GM12878 (cell line): Measurements from ENCODE around the gene FAM163A. TPM values are rescaled to one million over a fixed set of nuclear protein-coding genes. Genes with fewer than 3 reads are reported as not detected.

ENCODE experiments used
- ATAC-seq: fragments of 200-7000 bp; cut with Tn5 transposase; 3 replicates; pipeline ENCODE4 v1.9.1; 2020; ENCODE audit warnings: mild to moderate bottlenecking, moderate library complexity
- BruUV-seq: library from RNA; stranded (reverse); fragments of 400-500 nt; replicated peaks from 2 replicates; lab custom pipeline; 2021; lab: Mats Ljungman, UMichigan
- CTCF ChIA-PET: fragments of 300-600 bp; sonication (Branson Sonifier 250); formaldehyde crosslinking; extraction: SDS; loops from one replicate; lab custom pipeline; 2021; ENCODE audit warnings: inconsistent platforms; lab: Yijun Ruan, JAX
- POLR2A ChIA-PET: fragments of 350-600 bp; formaldehyde crosslinking; extraction: SDS; loops from one replicate; lab custom pipeline; 2021; ENCODE audit warnings: inconsistent platforms; lab: Charles Lee
- RAD21 ChIA-PET: fragments of 300-600 bp; sonication (Branson Sonifier 250); formaldehyde crosslinking; loops from one replicate; lab custom pipeline; 2023; ENCODE audit warnings: antibody characterized with exemption; ENCODE audit not compliant: unreplicated experiment; lab: Charles Lee
- SMC1A ChIA-PET: fragments of 300-600 bp; sonication (Branson Sonifier 250); formaldehyde crosslinking; loops from one replicate; lab custom pipeline; 2023; ENCODE audit not compliant: unreplicated experiment, uncharacterized antibody; lab: Charles Lee
- DNase-seq: peaks from one replicate; pipeline ENCODE4 v3.0.0-alpha.2; 2011; ENCODE audit warnings: low read depth, low spot score
- FAIRE-seq: peaks from 3 replicates; lab custom pipeline; 2011; peaks lifted over from hg19 to GRCh38; lab: Jason Lieb, UNC
- H2AFZ ChIP-seq: 2 replicates; pipeline ENCODE4 v1.6.0; 2011; ENCODE audit warnings: low read depth, low read length, control low read depth; ENCODE audit not compliant: control insufficient read depth
- H3K27ac ChIP-seq: 2 replicates; pipeline ENCODE4 v1.5.1; 2011; ENCODE audit warnings: control low read depth; ENCODE audit not compliant: control insufficient read depth, insufficient read depth
- H3K27me3 ChIP-seq, 2 experiments: replicated peaks in 1 of 2; 2 replicates each; pipeline versions ENCODE4 v1.6.0 to v1.6.1; 2011; ENCODE audit warnings: low read length in 1 of 2; ENCODE audit not compliant: control insufficient read depth in 2 of 2, insufficient read depth in 2 of 2
- H3K36me3 ChIP-seq, 2 experiments: 2 replicates each; pipeline ENCODE4 v1.5.1; 2011; ENCODE audit warnings: low read length in 1 of 2; ENCODE audit not compliant: control insufficient read depth in 2 of 2, insufficient read depth in 2 of 2
- H3K4me1 ChIP-seq: 2 replicates; pipeline ENCODE4 v1.6.1; 2011; ENCODE audit warnings: mild to moderate bottlenecking, low read length, moderate library complexity, mixed read lengths; ENCODE audit not compliant: control insufficient read depth, insufficient read depth
- H3K4me2 ChIP-seq: 2 replicates; pipeline ENCODE4 v1.6.0; 2011; ENCODE audit warnings: control low read depth; ENCODE audit not compliant: control insufficient read depth, insufficient read depth
- H3K4me3 ChIP-seq: fragments of 200-600 bp; sonication (generic); 2 replicates; pipeline ENCODE4 v1.5.1; 2016
- H3K79me2 ChIP-seq: 2 replicates; pipeline ENCODE4 v1.6.0; 2011; ENCODE audit warnings: low read length; ENCODE audit not compliant: control insufficient read depth, insufficient read depth
- H3K9ac ChIP-seq: 2 replicates; pipeline ENCODE4 v1.8.0; 2011; ENCODE audit warnings: low read length, control low read depth, mixed read lengths; ENCODE audit not compliant: control insufficient read depth, insufficient read depth
- H3K9me3 ChIP-seq: replicated peaks from 3 replicates; pipeline ENCODE4 v1.5.1; 2011; ENCODE audit warnings: mild to moderate bottlenecking, low read length; ENCODE audit not compliant: control insufficient read depth, insufficient read depth
- H4K20me1 ChIP-seq: 2 replicates; pipeline ENCODE4 v1.6.0; 2011; ENCODE audit not compliant: control insufficient read depth, insufficient read depth
- E4F1 ChIP-seq: fragments of 450-650 bp; IDR thresholded peaks from 2 replicates; pipeline ENCODE4 v1.6.1; 2018; ENCODE audit warnings: borderline replicate concordance, mild to moderate bottlenecking; ENCODE audit not compliant: partially characterized antibody
- NBN ChIP-seq: fragments of 450-650 bp; IDR thresholded peaks from 2 replicates; pipeline ENCODE4 v1.6.1; 2016
- SIX5 ChIP-seq: IDR thresholded peaks from 2 replicates; pipeline ENCODE4 v1.6.1; 2011; ENCODE audit warnings: mild to moderate bottlenecking, low read depth, low read length, moderate library complexity; ENCODE audit not compliant: severe bottlenecking
- SP1 ChIP-seq: IDR thresholded peaks from one replicate; pipeline ENCODE4 v1.6.1; 2011; ENCODE audit warnings: low read depth, low read length
- ZSCAN29 ChIP-seq: fragments of 450-650 bp; IDR thresholded peaks from 2 replicates; pipeline ENCODE4 v1.6.1; 2017; ENCODE audit warnings: mild to moderate bottlenecking, moderate library complexity
- WGBS: methylation state at CpG from one replicate; pipeline ENCODE4 v1.1.6; 2016; ENCODE audit warnings: low lambda C conversion rate; ENCODE audit not compliant: insufficient replicate concordance, insufficient coverage; ENCODE audit errors: missing lambda C conversion rate; 5-methylcytosine and 5-hydroxymethylcytosine counted together
- in situ Hi-C: fragments of 300-500 bp; cut with MboI; formaldehyde crosslinking; loops from 9 replicates; pipeline ENCODE4 v1.14.3; 2018; ENCODE audit warnings: mixed read lengths
- intact Hi-C: fragments of 100-400 bp; cut with micrococcal nuclease; formaldehyde crosslinking; loops from one replicate; pipeline ENCODE4 v1.14.2; 2022; ENCODE audit not compliant: unreplicated experiment
- polyA plus RNA-seq, 11 experiments: library from polyadenylated mRNA; depleted of rRNA in 4 of 11; unstranded in 6 of 11; stranded (reverse) in 5 of 11; fragments of >200 nt; fragmentation: Nextera tagmentation in 4 of 11; fragmentation: Illumina TruSeq in 1 of 11; extraction: Ambion mirVana in 4 of 11; extraction: Trizol in 1 of 11; gene quantifications; 1 replicate in 1 of 11; 2 replicates in 10 of 11; pipeline versions ENCODE4 v1.2.1 to v1.2.3, GENCODE V29; 2011 to 2016; ENCODE audit warnings: inconsistent platforms in 2 of 11, missing spikeins in 2 of 11, low read depth in 1 of 11
- total RNA-seq, 4 experiments: library from RNA; depleted of rRNA in 3 of 4; stranded (reverse); fragments of >200 nt in 3 of 4; fragmentation: Illumina TruSeq in 1 of 4; extraction: Trizol in 1 of 4; gene quantifications; 2 replicates each; pipeline versions ENCODE4 v1.2.1 to v1.2.3, GENCODE V29; 2013 to 2021

FAM163A gene
- total and polyA plus RNA-seq, 10 of the 15 experiments (the other 5 are each of a cell fraction or from before 2014, with no cell fraction given) = not detected

GRCh38 chr1:179816196-179816960 is 73.3 kb downstream of the FAM163A start:
- ATAC-seq (no peak), DNase-seq (no peak)
- WGBS = 52% methylated on average over 16 of the region's 17 CpGs
- ChIA-PET RAD21 (interaction anchor here (0.6 to 13.1 kb wide), 4 partner anchors 54 to 1206 kb away, joined by 3 to 474 read pairs (median 22); no protein-coding TSS in a partner anchor), SMC1A (interaction anchor here (10.8 kb wide), 1 partner anchor 113 kb away, joined by 295 read pairs; no protein-coding TSS in a partner anchor), POLR2A (interaction anchor here (2.1 kb wide), 1 partner anchor 106 kb away, joined by 8 read pairs; no protein-coding TSS in a partner anchor)
- Histone ChIP-seq H3K79me2 (no peaks in the 10 kb centered on the region), H3K4me3 (no peak overlapping the region), H3K4me2 (no peak overlapping the region), H4K20me1 (no peaks in the 10 kb centered on the region), H3K27me3 (peaks cover 2 to 8% of the 10 kb centered on the region in 2 experiments), H3K9ac (no peak overlapping the region), H3K36me3 (no peaks in the 10 kb centered on the region), H3K4me1 (peaks cover 10% of the 10 kb centered on the region), H3K27ac (no peak overlapping the region)
- in situ Hi-C loops (loop anchor here (25.0 kb wide), 1 partner anchor 729 kb away; the partner anchor contains the start of gene TOR3A), intact Hi-C loops (no loop called here)
- no TSS peak for BruUV-seq
- TF ChIP-seq NBN = no peak
- no peak for TF ChIP-seq E4F1
- TF ChIP-seq SIX5 = no peak
- no peak for TF ChIP-seq SP1
- TF ChIP-seq ZSCAN29 = no peak
- TF ChIP-seq, all 136 proteins: peak for 0
- CTCF ChIA-PET = interaction anchor here (0.6 to 19.2 kb wide), 6 partner anchors 12 to 363 kb away, joined by 3 to 938 read pairs (median 18); no protein-coding TSS in a partner anchor
- no peaks in the 10 kb centered on the region for H3K9me3 ChIP-seq
- no peak for FAIRE-seq
- no peak overlapping the region for H2AFZ ChIP-seq
